ENCODE results near the gene NMRAL1. TPM values are rescaled to one million over a fixed set of nuclear protein-coding genes. Genes with fewer than 3 reads are reported as not detected.

The NMRAL1 gene
- total RNA-seq, 1 donor from 2014 or later = 47.1 TPM

DNA sequence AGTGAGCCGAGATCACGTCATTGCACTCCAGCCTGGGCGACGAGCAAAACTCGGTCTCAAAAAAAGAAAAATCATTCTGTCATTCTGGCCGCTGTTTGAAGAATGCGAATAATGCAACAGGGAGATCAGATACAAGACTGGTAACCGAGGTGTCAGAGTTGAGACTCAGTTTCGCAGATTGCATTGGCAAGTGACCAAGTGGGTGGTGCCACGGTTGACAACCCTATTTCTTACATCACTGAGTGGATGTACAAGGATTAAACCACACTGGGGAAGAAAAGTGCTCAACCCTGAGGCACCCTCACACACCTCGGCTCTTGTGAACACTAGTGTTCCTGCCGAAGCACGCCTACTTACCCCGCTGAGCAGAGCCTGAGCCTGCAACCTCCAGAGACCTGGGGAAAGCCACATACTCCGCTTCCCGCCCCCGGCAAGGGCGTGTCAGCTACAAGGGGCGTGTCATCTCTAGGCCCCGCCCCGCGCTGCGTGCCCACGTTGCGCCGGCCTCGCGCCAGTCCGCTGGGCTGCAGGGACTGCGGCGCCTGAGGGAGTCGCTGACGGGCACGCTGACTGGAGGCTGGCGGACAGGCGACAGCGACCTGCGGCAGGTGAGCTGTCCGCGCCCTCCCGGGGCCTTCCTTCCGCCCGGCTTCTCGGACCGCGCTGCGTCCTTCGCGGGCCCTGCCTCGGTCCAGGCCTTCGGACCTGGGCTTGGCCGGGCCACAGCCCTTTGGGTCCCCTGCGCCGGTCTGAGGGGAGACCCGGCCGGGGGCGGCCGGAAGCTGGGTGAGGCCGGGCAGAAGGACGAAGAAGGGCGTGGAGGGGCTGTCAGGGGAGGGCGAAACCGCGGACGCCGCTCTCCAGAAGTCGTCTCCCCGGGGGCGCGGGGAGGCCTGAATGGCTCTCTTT, 1.7 kb upstream of the NMRAL1 start, which contains the start of gene HMOX2:
TSS of gene HMOX2 (plus strand) at position 519 of the 909 bp plus-strand sequence. CDS start 29,127 bp downstream, outside the sequence.
- H4K20me1 ChIP-seq (ENCODE audit: low read depth) = peaks cover 7% of the 10 kb centered on the region
- Mint-ChIP-seq H3K36me3 (peaks cover 4% of the 10 kb centered on the region), H3K4me3 (peak within 1 kb of the TSS; percentile 85), H3K27me3 (ENCODE audit: insufficient read depth, low read depth) (peaks cover 9% of the 10 kb centered on the region), H3K4me1 (peaks cover 18% of the 10 kb centered on the region), H3K27ac (no peak within 1 kb of the TSS), H3K9me3 (peaks cover 8% of the 10 kb centered on the region)
- H3K4me2 ChIP-seq = peak within 1 kb of the TSS; percentile 83
- H3F3A ChIP-seq (ENCODE audit: low read depth) = peaks cover 42% of the 10 kb centered on the region
- H2AFZ ChIP-seq (replicated peaks) = peak within 1 kb of the TSS; percentile 94
- peaks cover 10% of the 10 kb centered on the region for H3K4me1 ChIP-seq
- no peaks in the 10 kb centered on the region for H3K36me3 ChIP-seq
- H3K4me3 ChIP-seq = peak within 1 kb of the TSS; percentile 63
- H3K79me2 ChIP-seq (ENCODE audit: low read depth) = peaks cover 23% of the 10 kb centered on the region
- H3K27ac ChIP-seq = no peak within 1 kb of the TSS
- peaks cover 4% of the 10 kb centered on the region for H3K27me3 ChIP-seq
- H3K9me3 ChIP-seq (ENCODE audit: low read depth) = peaks cover 6% of the 10 kb centered on the region
- H3K9ac ChIP-seq = no peak within 1 kb of the TSS
- TF ChIP-seq EZH2phosphoT487 (IDR thresholded peaks at IDR 0.05) = no peak
- TF ChIP-seq, protein P1, sequence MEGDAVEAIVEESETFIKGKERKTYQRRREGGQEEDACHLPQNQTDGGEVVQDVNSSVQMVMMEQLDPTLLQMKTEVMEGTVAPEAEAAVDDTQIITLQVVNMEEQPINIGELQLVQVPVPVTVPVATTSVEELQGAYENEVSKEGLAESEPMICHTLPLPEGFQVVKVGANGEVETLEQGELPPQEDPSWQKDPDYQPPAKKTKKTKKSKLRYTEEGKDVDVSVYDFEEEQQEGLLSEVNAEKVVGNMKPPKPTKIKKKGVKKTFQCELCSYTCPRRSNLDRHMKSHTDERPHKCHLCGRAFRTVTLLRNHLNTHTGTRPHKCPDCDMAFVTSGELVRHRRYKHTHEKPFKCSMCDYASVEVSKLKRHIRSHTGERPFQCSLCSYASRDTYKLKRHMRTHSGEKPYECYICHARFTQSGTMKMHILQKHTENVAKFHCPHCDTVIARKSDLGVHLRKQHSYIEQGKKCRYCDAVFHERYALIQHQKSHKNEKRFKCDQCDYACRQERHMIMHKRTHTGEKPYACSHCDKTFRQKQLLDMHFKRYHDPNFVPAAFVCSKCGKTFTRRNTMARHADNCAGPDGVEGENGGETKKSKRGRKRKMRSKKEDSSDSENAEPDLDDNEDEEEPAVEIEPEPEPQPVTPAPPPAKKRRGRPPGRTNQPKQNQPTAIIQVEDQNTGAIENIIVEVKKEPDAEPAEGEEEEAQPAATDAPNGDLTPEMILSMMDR (IDR thresholded peaks at IDR 0.05) = peak; percentile 36
- TF ChIP-seq EZH2 (IDR thresholded peaks at IDR 0.05) = peak; percentile 22
- DNase-seq (ENCODE audit: low spot score) = peak; percentile 94

DNA sequence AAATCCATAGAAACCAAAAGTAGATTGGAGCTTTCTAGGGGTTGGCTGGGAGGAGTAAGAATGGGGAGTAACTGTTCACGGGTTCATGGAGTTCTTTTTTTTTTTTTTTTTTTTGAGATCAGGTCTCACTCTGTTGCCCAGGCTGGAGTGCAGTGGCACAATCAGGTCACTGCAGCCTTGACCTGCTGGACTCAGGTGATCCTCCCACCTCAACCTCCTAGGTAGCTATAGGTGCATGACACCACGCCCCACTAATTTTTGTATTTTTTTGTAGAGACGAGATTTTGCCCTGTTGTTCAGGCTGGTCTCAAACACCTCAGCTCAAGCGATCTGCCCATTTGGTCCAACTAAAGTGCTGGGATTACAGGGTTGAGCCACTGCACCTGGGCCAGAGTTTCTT, 1.5 kb downstream of the NMRAL1 start:
- peaks cover 10% of the 10 kb centered on the region for H4K20me1 ChIP-seq (ENCODE audit: low read depth)
- peaks cover 6% of the 10 kb centered on the region for H3K9me3 ChIP-seq (ENCODE audit: low read depth)
- peaks cover 6% of the 10 kb centered on the region for H3K36me3 Mint-ChIP-seq
- H3K36me3 ChIP-seq = no peaks in the 10 kb centered on the region
- no peak overlapping the region for H3K4me3 ChIP-seq
- peaks cover 23% of the 10 kb centered on the region for H3K79me2 ChIP-seq (ENCODE audit: low read depth)
- no peak overlapping the region for H3K9ac ChIP-seq
- no peak overlapping the region for H3K27ac Mint-ChIP-seq
- H3K4me1 ChIP-seq = peaks cover 10% of the 10 kb centered on the region
- no peak overlapping the region for H3K27ac ChIP-seq
- no peak for DNase-seq (ENCODE audit: low spot score)
- H3K4me2 ChIP-seq = peak overlapping the region; percentile 83
- H3K27me3 ChIP-seq = peaks cover 4% of the 10 kb centered on the region
- H3K27me3 Mint-ChIP-seq (ENCODE audit: insufficient read depth, low read depth) = peaks cover 7% of the 10 kb centered on the region
- H3K4me3 Mint-ChIP-seq = peak overlapping the region; percentile 14
- TF ChIP-seq, protein P1 (IDR thresholded peaks at IDR 0.05) = no peak
- no peak for TF ChIP-seq EZH2phosphoT487 (IDR thresholded peaks at IDR 0.05)
- H3K9me3 Mint-ChIP-seq = peaks cover 8% of the 10 kb centered on the region
- H3F3A ChIP-seq (ENCODE audit: low read depth) = peaks cover 38% of the 10 kb centered on the region
- H3K4me1 Mint-ChIP-seq = peaks cover 14% of the 10 kb centered on the region
- H2AFZ ChIP-seq (replicated peaks) = no peak overlapping the region

DNA sequence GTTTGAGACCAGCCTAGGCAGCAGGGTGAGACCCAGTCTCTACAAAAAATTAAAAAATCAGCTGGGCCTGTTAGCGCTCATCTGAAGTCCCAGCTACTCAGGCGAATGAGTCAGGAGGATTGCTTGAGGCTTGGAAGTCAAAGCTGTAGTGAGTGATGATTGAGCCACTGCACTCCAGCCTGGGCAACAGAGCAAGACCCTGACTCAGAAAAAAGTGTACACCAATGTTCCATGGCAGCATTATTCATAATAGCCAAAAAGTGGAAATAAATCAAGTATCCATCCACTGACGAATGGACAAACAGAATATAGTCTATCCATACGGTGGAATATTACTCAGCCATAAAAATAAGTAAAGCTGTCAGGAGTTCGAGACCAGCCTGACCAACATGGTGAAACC, 2.6 kb downstream of the NMRAL1 start:
- Mint-ChIP-seq H3K9me3 (peaks cover 8% of the 10 kb centered on the region), H3K36me3 (peaks cover 8% of the 10 kb centered on the region), H3K27ac (no peak overlapping the region), H3K4me1 (peaks cover 7% of the 10 kb centered on the region), H3K4me3 (no peak overlapping the region), H3K27me3 (ENCODE audit: insufficient read depth, low read depth) (peaks cover 11% of the 10 kb centered on the region)
- Histone ChIP-seq H3K4me3 (no peak overlapping the region), H4K20me1 (ENCODE audit: low read depth) (peaks cover 10% of the 10 kb centered on the region), H3K9me3 (ENCODE audit: low read depth) (peaks cover 6% of the 10 kb centered on the region), H3K9ac (no peak overlapping the region), H3K4me1 (peaks cover 10% of the 10 kb centered on the region), H2AFZ (replicated peaks) (no peak overlapping the region), H3K27ac (no peak overlapping the region), H3K36me3 (no peaks in the 10 kb centered on the region), H3F3A (ENCODE audit: low read depth) (peaks cover 30% of the 10 kb centered on the region), H3K27me3 (peaks cover 4% of the 10 kb centered on the region), H3K4me2 (no peak overlapping the region), H3K79me2 (ENCODE audit: low read depth) (peaks cover 23% of the 10 kb centered on the region)
- no peak for DNase-seq (ENCODE audit: low spot score)
- TF ChIP-seq EZH2 (IDR thresholded peaks at IDR 0.05) (no peak), EZH2phosphoT487 (IDR thresholded peaks at IDR 0.05) (no peak)
- TF ChIP-seq, protein P1 (IDR thresholded peaks at IDR 0.05) = no peak
